HUES48 (cell line): ENCODE measurements around the gene CXCR5.

Experiments
- H3K27ac ChIP-seq: one replicate; pipeline ENCODE4 v1.7.0; 2013; ENCODE audit warnings: low read depth, low read length, inconsistent platforms
- H3K27me3 ChIP-seq: 2 replicates; pipeline ENCODE4 v1.6.1; 2013; ENCODE audit warnings: mild to moderate bottlenecking, low read length; ENCODE audit not compliant: control insufficient read depth, insufficient read depth
- H3K36me3 ChIP-seq: 2 replicates; pipeline ENCODE4 v1.6.1; 2013; ENCODE audit warnings: low read length; ENCODE audit not compliant: control insufficient read depth, insufficient read depth
- H3K4me1 ChIP-seq: 2 replicates; pipeline ENCODE4 v1.6.1; 2013; ENCODE audit warnings: mild to moderate bottlenecking, low read length; ENCODE audit not compliant: control insufficient read depth, insufficient read depth
- H3K4me3 ChIP-seq: 2 replicates; pipeline ENCODE4 v1.5.1; 2013; ENCODE audit warnings: mild to moderate bottlenecking, low read depth, low read length
- H3K9ac ChIP-seq: 2 replicates; pipeline ENCODE4 v1.6.1; 2013; ENCODE audit warnings: mild to moderate bottlenecking, low read depth, low read length, moderate library complexity
- H3K9me3 ChIP-seq: 2 replicates; pipeline ENCODE4 v1.6.1; 2013; ENCODE audit warnings: low read length; ENCODE audit not compliant: control insufficient read depth, insufficient read depth

Gene CXCR5

GRCh38 chr11:118849825-118850224 is 33.9 kb upstream of the CXCR5 start:
- no peak overlapping the region for H3K27ac ChIP-seq
- H3K9me3 ChIP-seq = no peaks in the 10 kb centered on the region
- H3K36me3 ChIP-seq = no peaks in the 10 kb centered on the region
- H3K27me3 ChIP-seq = no peaks in the 10 kb centered on the region
- H3K9ac ChIP-seq = no peak overlapping the region
- no peak overlapping the region for H3K4me3 ChIP-seq
- H3K4me1 ChIP-seq = peaks cover 6% of the 10 kb centered on the region; the same call in 1 of the 2 replicates

DNA sequence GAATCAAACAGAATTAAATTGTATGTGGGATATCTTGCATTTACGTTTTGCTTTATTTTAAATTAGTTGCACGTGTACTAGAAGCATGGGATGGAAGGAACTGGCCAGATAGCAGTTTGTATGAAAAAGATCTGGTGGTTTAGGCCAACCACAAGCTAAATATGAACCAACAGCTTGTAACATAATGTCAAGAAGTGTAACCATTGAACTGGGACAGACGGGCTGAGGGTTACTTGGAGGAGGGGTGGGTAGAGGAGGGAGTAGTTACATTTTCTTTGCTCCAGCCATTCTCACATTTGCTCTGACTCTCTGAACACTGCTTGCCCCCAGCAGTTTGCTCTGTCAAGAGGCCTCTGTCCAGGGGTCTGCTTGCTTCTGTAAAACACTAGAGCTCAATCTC is 31.7 kb upstream of the CXCR5 start:
- Histone ChIP-seq H3K4me1 (no peaks in the 10 kb centered on the region), H3K27ac (no peak overlapping the region), H3K27me3 (no peaks in the 10 kb centered on the region), H3K4me3 (no peak overlapping the region), H3K9ac (no peak overlapping the region), H3K36me3 (no peaks in the 10 kb centered on the region), H3K9me3 (no peaks in the 10 kb centered on the region)

DNA sequence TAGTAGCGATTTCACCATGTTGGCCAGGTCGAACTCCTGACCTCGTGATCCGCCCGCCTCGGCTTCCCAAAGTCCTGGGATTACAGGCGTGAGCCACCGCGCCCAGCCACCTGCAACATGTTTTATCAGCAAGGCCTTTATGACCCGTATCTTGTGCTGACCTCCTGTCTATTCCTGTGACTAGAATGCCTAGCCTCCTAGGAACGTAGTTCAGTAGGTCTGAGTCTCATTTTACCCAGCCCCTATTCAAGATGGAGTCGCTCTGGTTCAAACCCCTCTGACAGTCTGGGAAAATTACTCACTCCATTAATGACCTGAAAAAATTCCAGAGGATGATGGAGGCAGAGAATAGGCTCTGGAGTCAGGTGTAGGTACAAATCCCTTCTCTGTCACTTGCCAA is 30.0 kb upstream of the CXCR5 start:
- no peaks in the 10 kb centered on the region for H3K9me3 ChIP-seq
- no peaks in the 10 kb centered on the region for H3K4me1 ChIP-seq
- no peaks in the 10 kb centered on the region for H3K27me3 ChIP-seq
- H3K4me3 ChIP-seq = no peak overlapping the region
- H3K36me3 ChIP-seq = no peaks in the 10 kb centered on the region
- no peak overlapping the region for H3K9ac ChIP-seq
- H3K27ac ChIP-seq = no peak overlapping the region

- H3K27ac ChIP-seq = no peak overlapping the region
Observed at GRCh38 chr11:118856314-118856713, 27.4 kb upstream of the CXCR5 start.

GRCh38 chr11:118857385-118857784 is 26.3 kb upstream of the CXCR5 start:
- Histone ChIP-seq H3K36me3 (no peaks in the 10 kb centered on the region), H3K4me3 (no peak overlapping the region), H3K9me3 (no peaks in the 10 kb centered on the region), H3K4me1 (no peaks in the 10 kb centered on the region), H3K27ac (no peak overlapping the region), H3K9ac (no peak overlapping the region), H3K27me3 (no peaks in the 10 kb centered on the region)

More at GRCh38 chr11:118856314-118856713, 27.4 kb upstream of the CXCR5 start:
- no peaks in the 10 kb centered on the region for H3K36me3 ChIP-seq
- no peaks in the 10 kb centered on the region for H3K4me1 ChIP-seq
- no peak overlapping the region for H3K4me3 ChIP-seq
- no peak overlapping the region for H3K9ac ChIP-seq
- no peaks in the 10 kb centered on the region for H3K9me3 ChIP-seq
- no peaks in the 10 kb centered on the region for H3K27me3 ChIP-seq

DNA sequence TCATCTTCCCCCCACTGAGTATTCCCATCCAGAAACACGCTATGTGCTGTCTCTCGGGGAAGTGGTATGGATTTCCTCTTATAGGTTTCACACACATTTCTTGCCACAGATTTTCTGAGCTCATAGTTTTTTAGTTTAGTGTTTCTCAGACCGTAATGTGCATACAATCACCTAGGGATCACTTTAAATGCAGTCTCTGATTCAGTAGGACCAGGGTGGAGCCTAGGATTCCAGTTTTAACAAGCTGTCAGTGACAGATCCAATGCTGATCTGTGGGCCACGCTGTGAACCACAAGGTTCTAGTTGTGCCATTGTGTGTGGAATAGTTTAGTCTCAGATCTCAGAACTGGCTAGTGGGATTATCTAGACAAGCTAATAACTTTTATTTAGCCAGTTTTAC is 23.7 kb upstream of the CXCR5 start:
- Histone ChIP-seq H3K4me1 (no peaks in the 10 kb centered on the region), H3K9me3 (no peaks in the 10 kb centered on the region), H3K4me3 (no peak overlapping the region), H3K27me3 (no peaks in the 10 kb centered on the region), H3K27ac (no peak overlapping the region), H3K9ac (no peak overlapping the region), H3K36me3 (no peaks in the 10 kb centered on the region)

DNA sequence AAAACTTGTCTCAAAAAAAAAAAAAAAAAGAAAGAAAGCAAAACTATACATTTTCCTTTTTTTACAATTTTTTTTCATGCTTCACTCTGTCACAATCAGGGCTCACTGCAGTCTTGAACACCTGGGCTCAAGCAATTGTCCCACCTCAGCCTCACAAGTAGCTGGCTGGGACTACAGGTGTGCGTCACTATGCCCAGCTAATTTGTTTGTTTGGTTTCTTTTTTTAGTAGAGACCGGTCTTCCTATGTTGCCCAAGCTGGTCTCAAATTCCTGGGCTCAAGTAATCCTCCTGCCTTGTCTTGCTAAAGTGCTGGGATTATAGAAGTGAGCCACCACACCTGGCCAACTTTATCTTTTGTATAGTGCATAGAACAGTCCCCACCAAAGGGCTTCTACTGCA is 15.0 kb upstream of the CXCR5 start:
- Histone ChIP-seq H3K27me3 (no peaks in the 10 kb centered on the region), H3K9ac (no peak overlapping the region), H3K4me3 (no peak overlapping the region), H3K4me1 (peaks cover 13% of the 10 kb centered on the region), H3K36me3 (no peaks in the 10 kb centered on the region), H3K9me3 (no peaks in the 10 kb centered on the region), H3K27ac (no peak overlapping the region)

DNA sequence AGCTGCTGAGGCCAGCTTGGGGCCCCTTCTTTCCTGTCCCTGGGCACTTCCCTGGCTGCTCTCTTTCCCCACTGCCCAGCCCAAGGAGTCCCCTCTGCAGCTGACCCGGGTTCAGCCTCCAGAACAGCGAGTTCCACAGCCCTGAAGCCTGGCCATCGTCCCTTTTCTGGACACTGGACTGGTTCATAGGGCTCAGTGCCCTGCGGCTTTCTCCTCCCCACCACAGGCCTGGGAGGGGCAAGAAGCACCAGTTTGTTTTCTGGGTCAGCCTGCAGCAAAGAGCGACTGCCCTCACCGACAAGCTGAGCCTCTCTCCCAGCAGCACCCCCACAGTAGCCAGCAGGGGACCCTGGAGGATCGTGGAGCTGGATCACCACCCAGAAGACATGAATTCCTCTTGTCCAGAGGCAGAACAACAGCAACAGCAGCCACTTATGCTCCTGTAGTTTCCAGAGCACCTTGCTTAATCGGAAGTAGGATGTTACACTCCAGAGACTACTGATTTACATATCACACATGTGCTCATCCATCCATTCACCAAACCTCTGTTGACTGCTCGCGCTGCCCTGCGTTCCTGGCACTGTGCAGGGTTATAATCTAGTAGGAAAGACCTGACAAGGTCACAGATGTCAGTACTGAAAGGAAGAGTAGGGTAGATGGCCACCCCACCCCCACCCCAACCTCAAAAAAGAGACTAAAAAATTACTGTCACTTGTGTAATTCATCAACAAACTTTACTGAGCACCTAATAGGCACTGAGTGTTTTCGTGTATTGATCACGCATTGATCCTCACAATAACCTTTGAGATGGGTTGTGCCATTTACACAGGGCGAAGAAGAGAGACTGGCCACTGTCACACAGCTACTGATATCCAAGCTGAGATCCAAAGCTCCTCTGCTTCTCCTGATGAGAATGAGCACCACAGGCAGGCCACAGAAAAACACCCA is 13.0 kb upstream of the CXCR5 start:
- Histone ChIP-seq H3K27ac (no peak overlapping the region), H3K9ac (no peak overlapping the region), H3K36me3 (no peaks in the 10 kb centered on the region), H3K4me1 (peaks cover 13% of the 10 kb centered on the region), H3K27me3 (no peaks in the 10 kb centered on the region), H3K4me3 (no peak overlapping the region), H3K9me3 (no peaks in the 10 kb centered on the region)

DNA sequence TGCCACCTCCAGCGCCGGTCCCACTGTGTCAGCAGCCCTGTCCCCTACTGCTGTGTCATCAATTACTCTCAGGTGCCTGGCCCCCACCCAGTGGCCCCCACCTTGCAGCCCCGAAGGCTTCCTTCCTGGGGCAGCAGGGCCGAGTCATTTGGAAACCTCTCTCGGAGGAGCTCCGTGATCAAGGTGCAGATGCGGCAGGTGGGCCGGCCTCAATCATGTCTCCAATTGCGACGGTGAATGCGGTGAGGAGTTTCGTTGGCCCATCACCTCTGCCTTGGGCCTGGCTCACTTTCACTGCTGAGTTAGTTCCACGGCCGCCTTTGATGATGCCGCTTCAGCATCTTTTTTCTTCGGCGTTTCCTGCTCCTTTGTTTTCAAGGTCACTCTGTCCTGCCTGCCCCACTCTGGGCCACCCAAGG is 11.3 kb upstream of the CXCR5 start:
- no peaks in the 10 kb centered on the region for H3K36me3 ChIP-seq
- no peaks in the 10 kb centered on the region for H3K27me3 ChIP-seq
- no peak overlapping the region for H3K4me3 ChIP-seq
- peaks cover 13% of the 10 kb centered on the region for H3K4me1 ChIP-seq
- H3K9ac ChIP-seq = no peak overlapping the region
- H3K27ac ChIP-seq = no peak overlapping the region
- H3K9me3 ChIP-seq = no peaks in the 10 kb centered on the region

DNA sequence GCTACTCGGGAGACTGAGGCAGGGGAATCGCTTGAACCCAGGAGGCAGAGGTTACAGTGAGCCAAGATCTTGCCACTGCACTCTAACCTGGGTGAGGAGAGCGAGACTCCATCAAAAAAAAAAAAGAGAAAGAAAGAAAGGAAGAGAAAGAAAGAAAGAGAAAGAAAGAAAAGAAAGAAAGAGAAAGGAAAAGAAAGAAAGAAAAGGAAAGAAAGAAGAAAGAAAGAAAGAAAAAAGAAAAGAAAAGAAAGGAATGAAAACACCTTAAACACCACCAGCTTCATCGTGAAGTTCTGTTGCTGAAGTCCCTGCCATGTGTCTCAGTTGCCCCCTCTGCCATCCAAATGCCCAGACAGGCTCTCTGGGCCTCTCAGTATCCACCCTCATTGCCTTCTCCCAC is 9.9 kb upstream of the CXCR5 start:
- Histone ChIP-seq H3K36me3 (no peaks in the 10 kb centered on the region), H3K4me1 (peaks cover 13% of the 10 kb centered on the region), H3K27me3 (no peaks in the 10 kb centered on the region), H3K9ac (no peak overlapping the region), H3K4me3 (no peak overlapping the region), H3K27ac (no peak overlapping the region), H3K9me3 (no peaks in the 10 kb centered on the region)

DNA sequence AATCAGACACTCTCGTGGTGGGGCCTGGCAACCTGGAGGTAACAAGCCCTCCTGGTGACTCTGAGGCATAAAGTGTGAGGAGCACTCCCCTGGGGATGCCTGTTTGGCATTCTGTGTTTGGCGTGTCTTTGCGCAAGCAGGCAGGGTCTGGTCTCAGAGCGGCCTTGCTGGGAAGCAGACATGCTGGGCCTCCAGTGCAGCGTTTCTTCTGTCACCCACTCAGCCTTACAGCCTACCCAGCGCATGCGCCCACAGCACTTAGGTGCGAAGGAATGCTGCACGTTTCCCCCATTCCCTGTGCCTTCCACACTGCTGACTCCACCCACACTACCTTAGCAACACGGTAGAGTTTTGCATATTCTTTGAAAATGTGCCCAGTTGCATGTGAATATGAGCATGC is 7.4 kb upstream of the CXCR5 start:
- no peaks in the 10 kb centered on the region for H3K9me3 ChIP-seq
- H3K4me3 ChIP-seq = no peak overlapping the region
- no peak overlapping the region for H3K27ac ChIP-seq
- H3K27me3 ChIP-seq = no peaks in the 10 kb centered on the region
- H3K36me3 ChIP-seq = no peaks in the 10 kb centered on the region
- H3K4me1 ChIP-seq = no peaks in the 10 kb centered on the region
- no peak overlapping the region for H3K9ac ChIP-seq
